Skeletal muscle tissue (tissue), 4 donors: ENCODE measurements around the gene GPR83. TPM values are rescaled to one million over a fixed set of nuclear protein-coding genes. Genes with fewer than 3 reads are reported as not detected.

ENCODE experiments used
- H3K27ac ChIP-seq: one replicate; pipeline ENCODE4 v1.7.0; 2013; ENCODE audit warnings: mild to moderate bottlenecking, low read depth, low read length, inconsistent platforms
- H3K27me3 ChIP-seq, 3 donors: one replicate each; pipeline ENCODE4 v1.7.0; 2013; ENCODE audit warnings: low read length in 3 of 3; ENCODE audit not compliant: control insufficient read depth in 3 of 3, insufficient read depth in 3 of 3
- H3K36me3 ChIP-seq, 3 donors: one replicate each; pipeline ENCODE4 v1.7.0; 2013; ENCODE audit warnings: low read length in 3 of 3; ENCODE audit not compliant: control insufficient read depth in 3 of 3, insufficient read depth in 3 of 3
- H3K4me1 ChIP-seq, 3 donors: one replicate each; pipeline ENCODE4 v1.7.0; 2013; ENCODE audit warnings: low read length in 3 of 3, mild to moderate bottlenecking in 3 of 3; ENCODE audit not compliant: control insufficient read depth in 3 of 3, insufficient read depth in 3 of 3
- H3K4me3 ChIP-seq, 3 donors: one replicate each; pipeline ENCODE4 v1.7.0; 2013; ENCODE audit warnings: low read length in 3 of 3
- H3K9ac ChIP-seq, 3 donors: one replicate each; pipeline ENCODE4 v1.7.0; 2013; ENCODE audit warnings: low read length in 3 of 3, mild to moderate bottlenecking in 3 of 3, moderate library complexity in 2 of 3, low read depth in 1 of 3
- H3K9me3 ChIP-seq, 3 donors: one replicate each; pipeline ENCODE4 v1.7.0; 2013; ENCODE audit warnings: low read length in 3 of 3; ENCODE audit not compliant: control insufficient read depth in 3 of 3
- total RNA-seq: library from RNA; depleted of rRNA; stranded (reverse); fragments of >200 nt; gene quantifications from one replicate; pipeline ENCODE4 v1.2.3, GENCODE V29; 2014
- donor health status: Osteomylitis.

Gene GPR83
- not detected for total RNA-seq

DNA sequence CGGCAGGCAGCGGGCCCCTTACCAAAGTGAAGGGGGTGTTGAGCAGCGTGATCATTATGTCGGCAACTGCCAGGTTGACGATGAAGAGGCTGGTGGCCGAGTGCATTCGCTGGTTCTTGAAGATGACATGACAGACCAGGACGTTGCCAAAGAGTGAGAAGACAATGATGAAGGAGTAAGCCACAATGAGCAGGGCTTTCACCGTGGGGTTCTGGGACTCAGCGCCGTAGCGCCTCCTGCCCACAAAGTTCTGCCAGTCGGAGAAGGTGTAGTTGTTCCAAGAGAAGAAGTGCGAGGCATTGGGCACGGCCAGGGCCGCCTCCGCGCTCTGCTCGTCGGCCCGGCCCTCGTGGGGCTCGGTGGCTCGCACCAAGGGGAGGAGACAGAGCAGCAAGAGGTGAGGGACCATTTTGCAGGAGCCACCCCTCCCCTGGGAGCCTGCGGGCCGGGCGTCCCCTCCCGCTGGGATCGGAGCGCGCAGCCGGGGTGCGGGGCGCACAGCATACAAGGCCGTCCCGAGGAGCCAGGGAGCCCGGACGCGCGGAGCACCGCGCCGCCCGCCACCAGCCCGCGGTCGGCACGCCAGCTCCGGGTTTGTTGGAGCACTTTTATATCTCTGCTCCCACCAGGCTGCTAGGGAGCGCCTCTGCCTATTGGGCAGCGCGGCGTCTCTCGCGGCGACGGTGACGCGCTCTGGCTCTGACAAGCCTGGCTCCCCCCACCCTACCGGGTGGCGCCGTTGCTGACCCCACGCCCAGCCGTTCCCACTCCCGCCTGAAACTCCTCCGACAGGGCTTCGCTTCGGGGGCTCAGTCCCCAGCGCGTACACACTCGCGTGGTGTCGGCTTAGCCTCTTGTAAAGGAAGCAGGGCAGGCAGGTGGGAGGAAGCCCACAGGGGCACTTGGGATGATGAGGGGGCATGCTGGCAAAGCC, at the start of gene GPR83:
Gene GPR83 (minus strand): TSS at position 581 of the 934 bp plus-strand sequence. CDS start 172 bp downstream, at position 409.
- peak within 1 kb of the TSS in 2 of 3 donors; percentile 25 to 28 for H3K9ac ChIP-seq
- H3K4me3 ChIP-seq: peak within 1 kb of the TSS; percentile 36 to 56 (median 40)
- H3K4me1 ChIP-seq: peaks cover 0 to 11% (median 2%) of the 10 kb centered on the region in 3 donors
- H3K36me3 ChIP-seq: no peaks in the 10 kb centered on the region
- H3K9me3 ChIP-seq: no peaks in the 10 kb centered on the region
- no peak within 1 kb of the TSS for H3K27ac ChIP-seq
- H3K27me3 ChIP-seq: peaks cover 15 to 37% (median 29%) of the 10 kb centered on the region in 3 donors

DNA sequence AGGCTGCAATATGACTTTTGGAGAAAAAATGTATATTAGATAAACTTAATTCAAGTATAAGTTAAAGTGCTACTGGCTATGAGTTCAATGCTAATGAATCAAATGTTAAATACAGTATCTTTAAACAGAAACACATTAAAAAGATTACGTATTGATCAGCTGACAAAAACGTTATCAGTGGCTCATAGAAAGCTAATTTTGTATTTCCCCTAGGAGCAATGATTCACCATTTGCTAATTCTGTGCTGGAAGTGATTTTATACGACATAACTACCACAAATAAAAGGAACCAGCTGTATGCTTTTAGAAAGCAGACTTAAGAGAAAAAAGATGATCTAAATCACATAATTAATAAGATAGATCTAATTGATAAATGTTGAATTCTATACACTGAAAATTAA, 48.8 kb upstream of the GPR83 start:
- Histone ChIP-seq H3K27ac (no peak overlapping the region), H3K9ac (no peak overlapping the region), H3K36me3 (peaks cover 1 to 14% (median 5%) of the 10 kb centered on the region in 3 donors), H3K27me3 (no peaks in the 10 kb centered on the region), H3K4me3 (no peak overlapping the region), H3K9me3 (no peaks in the 10 kb centered on the region), H3K4me1 (no peaks in the 10 kb centered on the region)

DNA sequence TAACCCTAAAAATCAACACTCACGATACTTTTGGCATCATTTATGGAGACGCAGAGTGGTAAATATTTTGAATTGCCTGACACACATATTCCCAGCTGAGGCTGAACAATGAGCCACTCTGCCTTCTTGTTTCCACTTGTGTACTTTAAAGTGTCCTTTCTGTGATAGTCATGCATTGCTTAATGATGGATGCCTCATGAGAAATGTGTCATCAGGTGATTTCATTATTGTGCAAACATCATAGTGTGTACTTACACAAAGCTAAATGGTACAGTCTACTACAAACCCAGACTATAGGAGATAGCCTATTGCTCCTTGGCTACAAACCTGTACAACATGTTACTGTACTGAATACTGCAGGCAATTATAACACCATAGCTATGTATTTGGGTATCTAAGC, 48.2 kb upstream of the GPR83 start:
- H3K36me3 ChIP-seq: peaks cover 4 to 17% (median 5%) of the 10 kb centered on the region in 3 donors

DNA sequence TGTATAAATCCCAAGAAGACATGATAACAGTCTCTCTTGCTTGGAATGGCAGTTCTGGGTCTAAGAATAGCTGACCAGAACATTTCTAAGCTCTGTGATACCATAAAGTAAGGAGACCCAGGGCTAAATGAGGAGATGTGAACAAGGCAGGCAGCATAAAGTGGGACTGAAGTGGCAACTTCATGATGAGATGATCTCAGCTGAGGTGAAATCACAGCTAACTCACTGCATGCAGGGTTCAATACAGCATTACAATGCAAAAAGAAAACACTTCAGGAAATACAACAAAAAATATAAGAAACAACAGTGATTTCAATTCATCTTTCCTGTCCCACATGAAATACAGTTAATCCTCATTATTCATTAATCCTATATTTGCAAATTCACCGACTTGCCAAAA, 47.8 kb upstream of the GPR83 start:
- Histone ChIP-seq H3K4me1 (no peaks in the 10 kb centered on the region), H3K4me3 (no peak overlapping the region), H3K27me3 (no peaks in the 10 kb centered on the region), H3K27ac (no peak overlapping the region), H3K9ac (no peak overlapping the region), H3K36me3 (peaks cover 5 to 19% (median 7%) of the 10 kb centered on the region in 3 donors), H3K9me3 (no peaks in the 10 kb centered on the region)

More for the DNA sequence above, 48.2 kb upstream of the GPR83 start:
- Histone ChIP-seq H3K9ac (no peak overlapping the region), H3K4me1 (no peaks in the 10 kb centered on the region), H3K27me3 (no peaks in the 10 kb centered on the region), H3K4me3 (no peak overlapping the region), H3K27ac (no peak overlapping the region), H3K9me3 (no peaks in the 10 kb centered on the region)

DNA sequence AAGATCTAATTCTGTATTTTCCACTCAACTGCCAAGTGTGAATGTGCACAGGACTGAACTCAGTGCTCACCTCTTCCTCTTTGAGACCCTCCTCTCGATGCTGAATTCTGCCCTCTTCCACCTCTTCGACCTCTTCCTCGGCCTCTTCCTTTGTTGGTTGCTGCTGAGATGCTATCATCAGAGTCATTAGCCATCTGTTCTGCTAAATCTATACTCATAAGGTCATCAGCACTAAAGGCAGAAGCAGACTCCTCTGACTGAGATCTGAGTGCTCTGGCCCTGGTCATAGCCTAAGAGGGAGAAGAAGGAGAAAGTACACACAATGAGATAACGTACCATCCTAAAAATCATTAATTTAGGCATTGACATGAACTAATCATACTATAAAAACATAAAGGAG, 45.9 kb upstream of the GPR83 start:
- Histone ChIP-seq H3K9me3 (no peaks in the 10 kb centered on the region), H3K27me3 (no peaks in the 10 kb centered on the region), H3K4me1 (no peaks in the 10 kb centered on the region), H3K36me3 (peaks cover 5 to 19% (median 7%) of the 10 kb centered on the region in 3 donors), H3K27ac (no peak overlapping the region), H3K4me3 (no peak overlapping the region), H3K9ac (no peak overlapping the region)

DNA sequence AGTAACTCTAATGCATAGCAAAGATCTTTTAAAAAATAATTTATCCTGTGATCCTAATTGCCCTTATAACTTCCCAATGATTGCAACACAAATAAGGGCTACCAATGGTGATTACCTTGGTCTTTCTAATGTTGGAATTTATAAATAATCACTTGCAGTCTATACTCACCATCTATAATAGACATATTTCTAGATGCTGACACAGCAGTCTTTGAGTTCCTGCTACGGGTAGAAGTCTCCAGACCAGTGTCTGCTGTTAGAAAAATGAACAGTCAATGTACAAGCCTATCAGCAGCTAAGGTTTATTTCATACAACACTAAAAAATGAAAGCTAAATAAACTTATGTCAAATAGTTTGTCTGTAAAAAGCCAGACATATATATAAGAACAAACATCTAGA, 44.4 kb upstream of the GPR83 start:
- Histone ChIP-seq H3K4me3 (no peak overlapping the region), H3K27me3 (no peaks in the 10 kb centered on the region), H3K9ac (no peak overlapping the region), H3K4me1 (no peaks in the 10 kb centered on the region), H3K27ac (no peak overlapping the region), H3K36me3 (peaks cover 5 to 19% (median 7%) of the 10 kb centered on the region in 3 donors), H3K9me3 (no peaks in the 10 kb centered on the region)

DNA sequence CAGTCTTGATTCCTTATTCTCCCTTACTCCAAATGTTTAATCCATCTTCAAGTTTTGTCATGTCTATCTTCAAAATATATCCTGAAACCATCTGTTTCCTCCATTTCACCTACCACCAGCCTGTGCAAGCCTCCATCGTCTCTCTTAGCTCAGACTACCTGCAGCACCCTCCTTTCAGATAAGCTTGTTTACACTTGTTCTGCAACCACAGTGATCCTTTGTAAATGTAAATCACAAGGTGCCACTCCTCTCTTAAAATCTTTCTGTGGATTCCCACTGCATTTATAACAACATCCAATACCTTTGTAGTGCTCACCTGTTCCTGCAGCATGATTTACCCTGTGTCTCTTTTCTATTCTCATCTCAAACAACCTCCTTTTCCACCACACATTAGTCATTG, 31.8 kb upstream of the GPR83 start:
- Histone ChIP-seq H3K4me1 (no peaks in the 10 kb centered on the region), H3K9me3 (no peaks in the 10 kb centered on the region), H3K4me3 (no peak overlapping the region), H3K27ac (no peak overlapping the region), H3K27me3 (no peaks in the 10 kb centered on the region), H3K36me3 (peaks cover 14 to 32% (median 20%) of the 10 kb centered on the region in 3 donors), H3K9ac (no peak overlapping the region)

DNA sequence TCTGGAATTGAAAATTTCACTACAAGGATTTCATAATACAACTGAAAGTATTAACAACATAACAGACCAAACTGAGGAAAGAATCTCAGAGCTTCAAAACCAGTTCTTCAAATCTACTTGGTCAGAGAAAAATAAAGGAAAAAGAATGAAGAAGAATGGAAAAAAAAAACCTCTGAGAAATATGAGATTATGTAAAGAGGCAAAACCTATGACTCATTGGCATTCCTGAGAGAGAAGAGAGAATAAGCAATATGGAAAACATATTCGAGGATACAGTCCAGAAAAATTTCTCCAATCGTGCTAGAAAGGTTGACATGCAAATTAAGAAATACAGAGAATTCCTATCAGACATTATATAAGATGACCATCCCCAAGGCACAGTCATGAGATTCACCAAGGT, 23.4 kb upstream of the GPR83 start:
- H3K9me3 ChIP-seq: no peaks in the 10 kb centered on the region
- no peak overlapping the region for H3K27ac ChIP-seq
- no peaks in the 10 kb centered on the region for H3K27me3 ChIP-seq
- peaks cover 7 to 15% (median 13%) of the 10 kb centered on the region in 3 donors for H3K36me3 ChIP-seq
- no peak overlapping the region for H3K9ac ChIP-seq
- no peaks in the 10 kb centered on the region for H3K4me1 ChIP-seq
- H3K4me3 ChIP-seq: no peak overlapping the region

DNA sequence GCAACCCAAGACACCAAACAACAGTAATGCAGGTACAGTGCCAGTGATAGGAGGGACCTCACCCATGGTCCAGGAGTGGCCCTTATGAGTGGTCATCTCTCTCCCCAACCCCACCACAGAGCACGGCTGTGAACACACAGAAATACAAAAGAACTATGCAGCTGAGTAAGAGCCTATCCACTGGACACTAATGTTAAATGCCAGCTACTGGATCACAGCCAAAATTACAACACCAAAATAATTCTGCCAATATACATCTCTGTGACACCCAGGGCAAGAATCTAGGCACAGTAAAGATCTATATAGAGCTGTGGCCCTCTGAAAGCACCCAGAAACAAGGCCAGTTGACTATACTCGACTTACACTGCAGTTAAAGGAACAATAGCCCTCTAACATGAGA, 22.8 kb upstream of the GPR83 start:
- H3K27ac ChIP-seq: no peak overlapping the region
- no peak overlapping the region for H3K9ac ChIP-seq
- H3K4me3 ChIP-seq: no peak overlapping the region
- H3K36me3 ChIP-seq: peaks cover 4 to 9% (median 8%) of the 10 kb centered on the region in 3 donors
- H3K9me3 ChIP-seq: no peaks in the 10 kb centered on the region
- no peaks in the 10 kb centered on the region for H3K27me3 ChIP-seq
- no peaks in the 10 kb centered on the region for H3K4me1 ChIP-seq

DNA sequence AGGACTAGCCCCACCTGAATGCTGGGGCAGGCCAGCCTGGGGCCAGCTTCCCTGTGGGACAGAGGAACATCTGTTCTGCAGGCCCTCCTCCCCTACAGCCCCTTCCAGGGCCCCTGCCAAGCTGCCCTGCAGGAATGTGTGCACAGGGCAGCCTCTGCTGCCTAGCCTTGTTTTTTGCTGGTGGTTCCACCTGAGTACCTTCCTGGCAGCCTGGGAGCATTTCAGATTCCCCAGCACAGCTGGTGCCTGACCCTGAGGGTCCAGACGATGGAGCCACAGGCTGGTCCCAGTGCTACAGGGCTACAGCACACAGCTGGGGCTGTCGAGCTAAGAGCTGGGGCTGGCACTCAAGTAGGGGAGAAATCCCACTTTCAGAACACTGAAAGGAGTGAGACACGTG, 22.3 kb upstream of the GPR83 start:
- no peaks in the 10 kb centered on the region for H3K9me3 ChIP-seq
- no peak overlapping the region for H3K4me3 ChIP-seq
- peaks cover 4 to 9% (median 7%) of the 10 kb centered on the region in 3 donors for H3K36me3 ChIP-seq
- no peaks in the 10 kb centered on the region for H3K27me3 ChIP-seq
- H3K4me1 ChIP-seq: no peaks in the 10 kb centered on the region
- no peak overlapping the region for H3K9ac ChIP-seq
- no peak overlapping the region for H3K27ac ChIP-seq
